ENCODE results near the gene BCAS3. TPM values are rescaled to one million over a fixed set of nuclear protein-coding genes. Genes with fewer than 3 reads are reported as not detected.

BCAS3 gene
- total and polyA plus RNA-seq, 5 experiments from 2014 or later, result 25.7 to 41.4 (median 32.8) TPM

DNA sequence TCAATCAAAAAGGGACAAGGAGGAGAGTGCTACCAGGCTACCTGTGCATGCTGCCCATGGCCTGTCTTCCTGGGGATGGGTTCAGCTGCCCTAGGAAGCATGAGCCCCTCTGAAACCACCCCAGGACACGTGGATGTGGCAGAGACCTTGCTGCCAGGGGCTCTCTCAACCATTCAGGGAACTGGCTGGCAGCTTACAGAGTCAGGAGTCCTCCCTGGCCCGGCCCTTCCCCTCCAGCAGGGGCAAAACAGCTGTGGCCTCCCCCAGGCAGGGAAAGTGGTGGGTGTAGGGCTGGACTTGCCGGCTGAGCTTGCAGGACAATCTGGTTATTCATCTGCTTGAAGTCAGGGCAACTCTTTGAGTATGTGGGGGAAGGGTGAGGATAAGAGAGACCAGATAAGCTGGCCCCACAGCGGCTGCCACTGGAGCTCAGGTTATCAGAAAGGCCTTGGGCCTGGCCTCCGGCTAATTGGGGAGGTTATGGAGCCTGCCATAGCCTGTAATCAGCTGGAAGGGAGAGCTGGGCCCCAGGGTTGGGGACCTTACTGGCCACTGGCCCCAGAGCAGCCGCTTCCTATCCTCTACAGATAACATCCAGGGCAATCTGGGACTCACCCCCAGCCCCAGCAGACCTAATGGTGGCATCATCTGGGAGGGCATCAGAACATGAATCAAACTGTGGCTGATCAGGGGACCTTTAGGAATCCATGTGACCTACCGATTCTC lies 716.4 kb downstream of the BCAS3 start:
- Mint-ChIP-seq H3K9me3 (no peaks in the 10 kb centered on the region), H3K4me1 (peaks cover 11 to 20% (median 18%) of the 10 kb centered on the region in 4 donors), H3K27me3 (peaks cover 10 to 37% (median 23%) of the 10 kb centered on the region in 5 donors), H3K36me3 (peaks cover 0 to 9% (median 5%) of the 10 kb centered on the region in 3 donors), H3K4me3 (no peak overlapping the region), H3K27ac (no peak overlapping the region)
- no peak for ATAC-seq
- no peak for DNase-seq
- POLR2A ChIA-PET, result no interaction called here

DNA sequence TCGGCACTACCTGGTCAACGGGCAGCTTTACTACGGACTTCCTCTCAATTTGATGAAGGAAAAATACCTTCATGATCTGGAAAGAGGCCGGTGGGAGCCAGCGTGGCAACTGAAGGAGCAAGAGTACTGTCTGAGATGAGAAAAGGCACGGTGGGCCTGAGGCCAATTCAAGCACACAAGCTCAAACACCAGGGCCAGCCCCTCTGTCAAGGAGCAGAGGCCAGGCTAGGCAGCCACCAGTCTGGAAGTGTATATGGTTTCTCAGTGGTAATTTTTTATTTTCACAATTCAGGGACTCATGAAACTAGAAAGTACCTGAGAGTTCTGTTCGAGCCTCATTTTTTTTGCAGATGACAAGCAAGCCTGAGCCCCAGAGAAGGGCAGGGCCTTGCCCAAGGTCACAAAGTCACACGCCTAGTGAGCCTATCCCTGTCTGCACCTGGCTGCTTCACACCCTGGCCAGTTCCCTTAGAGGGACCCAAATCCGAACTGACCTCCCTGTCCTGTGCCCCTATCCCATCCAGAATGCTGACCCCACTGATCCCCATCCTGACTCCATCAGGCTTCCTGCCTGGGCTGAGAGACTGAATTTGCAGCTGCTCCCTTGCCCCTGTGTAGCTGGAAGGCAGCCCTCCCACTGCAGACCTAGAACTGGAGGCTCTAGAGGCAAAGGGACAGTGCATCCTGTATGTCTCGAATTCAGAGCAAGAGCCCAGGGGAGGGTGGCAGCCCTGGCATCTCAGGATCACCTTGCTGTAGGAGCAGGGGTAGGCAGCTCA lies 717.2 kb downstream of the BCAS3 start:
- Mint-ChIP-seq H3K36me3 (peaks cover 0 to 9% (median 5%) of the 10 kb centered on the region in 3 donors), H3K27me3 (peaks cover 10 to 34% (median 21%) of the 10 kb centered on the region in 5 donors), H3K4me3 (peak overlapping the region in 3 of 10 donors; percentile 8 to 56 (median 22)), H3K4me1 (peaks cover 8 to 18% (median 15%) of the 10 kb centered on the region in 4 donors), H3K9me3 (no peaks in the 10 kb centered on the region), H3K27ac (peak overlapping the region in 2 of 10 donors; percentile 20 to 25)
- POLR2A ChIA-PET, result no interaction called here
- ATAC-seq, result no peak
- no peak for DNase-seq

DNA sequence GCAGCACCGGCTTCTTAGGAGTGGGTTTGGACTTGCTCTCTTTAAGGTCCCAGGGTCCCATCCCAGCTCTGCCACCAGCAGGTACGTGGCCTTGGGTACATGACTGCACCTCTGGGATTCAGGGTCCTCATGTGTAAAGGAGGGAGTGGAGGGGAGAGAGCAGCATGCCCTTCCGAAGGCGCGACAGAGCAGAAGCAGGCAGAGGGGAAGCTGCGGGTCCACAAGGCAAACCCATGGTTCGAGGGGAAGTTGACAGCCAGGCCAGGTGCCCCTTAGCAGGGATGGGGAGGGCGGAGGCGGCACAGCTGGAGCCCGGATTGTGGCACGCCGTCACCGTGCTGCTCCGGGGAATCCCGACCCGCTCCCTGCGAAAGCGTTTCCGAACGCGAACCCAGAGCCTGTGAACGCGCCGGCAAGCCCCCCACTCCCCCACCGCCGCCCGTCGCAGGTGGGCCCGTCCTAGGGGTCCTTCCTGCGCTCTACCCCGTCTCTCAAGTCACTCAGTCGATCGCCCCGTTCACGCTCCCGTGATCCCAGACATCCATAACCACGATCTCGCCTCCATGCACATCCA lies 717.8 kb downstream of the BCAS3 start:
- Mint-ChIP-seq H3K4me1 (peaks cover 8 to 18% (median 14%) of the 10 kb centered on the region in 4 donors), H3K4me3 (peak overlapping the region in 3 of 10 donors; percentile 22 to 53 (median 26)), H3K27ac (peak overlapping the region in 1 of 10 donors; percentile 25), H3K36me3 (peaks cover 0 to 9% (median 5%) of the 10 kb centered on the region in 3 donors), H3K9me3 (no peaks in the 10 kb centered on the region), H3K27me3 (peaks cover 10 to 31% (median 21%) of the 10 kb centered on the region in 5 donors)
- POLR2A ChIA-PET, result no interaction called here
- no peak for DNase-seq
- ATAC-seq, result no peak

DNA sequence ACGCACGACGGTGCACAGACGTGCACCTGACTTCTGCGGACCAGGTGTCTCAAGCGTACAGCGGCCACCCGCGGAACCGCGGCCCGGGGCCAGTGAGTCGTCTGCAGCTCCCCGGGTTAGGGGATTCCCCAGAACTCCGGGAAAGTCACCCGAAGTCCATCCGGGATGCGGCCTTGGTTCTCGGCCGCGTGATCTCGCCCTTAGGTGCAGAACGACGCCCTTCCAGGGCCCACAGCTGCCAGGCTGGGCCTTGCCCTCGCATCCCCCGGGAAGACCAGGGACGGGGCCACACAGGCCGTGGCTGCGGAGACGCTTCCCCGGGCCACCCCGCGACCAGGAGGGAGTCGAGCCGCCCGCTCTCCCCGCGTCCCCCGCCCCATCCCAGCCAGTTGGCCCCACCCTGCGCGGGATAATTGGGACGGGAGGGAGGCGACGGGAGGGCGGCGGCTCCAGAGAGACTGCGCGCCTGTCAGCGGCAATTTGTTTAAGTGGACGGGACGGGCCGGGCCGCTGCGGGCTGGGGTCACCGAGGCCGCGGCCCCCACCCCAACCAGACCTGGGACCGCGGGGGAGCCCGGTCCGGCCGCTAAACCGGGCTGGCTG lies 718.4 kb downstream of the BCAS3 start:
- DNase-seq, result no peak
- POLR2A ChIA-PET, result no interaction called here
- H3K4me3 Mint-ChIP-seq, result no peak overlapping the region
- peaks cover 0 to 9% (median 5%) of the 10 kb centered on the region in 3 donors for H3K36me3 Mint-ChIP-seq
- no peaks in the 10 kb centered on the region for H3K9me3 Mint-ChIP-seq
- no peak for ATAC-seq
- H3K27me3 Mint-ChIP-seq, result peaks cover 12 to 36% (median 25%) of the 10 kb centered on the region in 5 donors
- no peak overlapping the region for H3K27ac Mint-ChIP-seq
- H3K4me1 Mint-ChIP-seq, result peaks cover 10 to 24% (median 20%) of the 10 kb centered on the region in 4 donors

DNA sequence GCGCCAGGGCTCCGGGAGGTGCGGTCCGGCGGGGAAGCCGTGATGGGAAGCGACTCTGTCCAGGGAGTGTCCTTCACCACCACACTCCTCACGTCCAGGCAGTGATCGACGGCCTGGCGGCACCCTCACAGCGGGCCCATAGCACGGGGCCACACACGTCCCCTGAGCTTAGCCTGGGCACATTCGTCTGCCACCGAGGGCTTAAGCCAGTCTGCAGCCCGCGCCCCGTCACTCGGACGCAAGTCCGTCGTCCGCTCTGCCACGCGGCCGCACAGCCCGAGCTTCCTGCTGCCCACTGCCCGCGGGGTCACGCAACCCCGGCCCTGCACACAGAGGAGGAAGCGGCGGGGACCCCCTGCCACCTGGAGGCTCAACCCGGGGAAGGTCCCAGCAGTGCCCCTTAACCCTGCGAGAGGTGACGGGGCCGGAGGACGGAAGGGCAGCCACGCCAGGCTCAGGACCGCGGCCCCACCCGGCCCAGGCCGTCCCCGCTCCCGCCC lies 719.0 kb downstream of the BCAS3 start:
- Mint-ChIP-seq H3K27me3 (peaks cover 16 to 42% (median 29%) of the 10 kb centered on the region in 5 donors), H3K4me3 (no peak overlapping the region), H3K36me3 (peaks cover 0 to 9% (median 5%) of the 10 kb centered on the region in 3 donors), H3K4me1 (peaks cover 12 to 29% (median 25%) of the 10 kb centered on the region in 4 donors), H3K9me3 (peaks cover 0 to 2% (median 0%) of the 10 kb centered on the region in 9 donors), H3K27ac (no peak overlapping the region)
- ATAC-seq (no peak), DNase-seq (no peak)
- POLR2A ChIA-PET, result no interaction called here

DNA sequence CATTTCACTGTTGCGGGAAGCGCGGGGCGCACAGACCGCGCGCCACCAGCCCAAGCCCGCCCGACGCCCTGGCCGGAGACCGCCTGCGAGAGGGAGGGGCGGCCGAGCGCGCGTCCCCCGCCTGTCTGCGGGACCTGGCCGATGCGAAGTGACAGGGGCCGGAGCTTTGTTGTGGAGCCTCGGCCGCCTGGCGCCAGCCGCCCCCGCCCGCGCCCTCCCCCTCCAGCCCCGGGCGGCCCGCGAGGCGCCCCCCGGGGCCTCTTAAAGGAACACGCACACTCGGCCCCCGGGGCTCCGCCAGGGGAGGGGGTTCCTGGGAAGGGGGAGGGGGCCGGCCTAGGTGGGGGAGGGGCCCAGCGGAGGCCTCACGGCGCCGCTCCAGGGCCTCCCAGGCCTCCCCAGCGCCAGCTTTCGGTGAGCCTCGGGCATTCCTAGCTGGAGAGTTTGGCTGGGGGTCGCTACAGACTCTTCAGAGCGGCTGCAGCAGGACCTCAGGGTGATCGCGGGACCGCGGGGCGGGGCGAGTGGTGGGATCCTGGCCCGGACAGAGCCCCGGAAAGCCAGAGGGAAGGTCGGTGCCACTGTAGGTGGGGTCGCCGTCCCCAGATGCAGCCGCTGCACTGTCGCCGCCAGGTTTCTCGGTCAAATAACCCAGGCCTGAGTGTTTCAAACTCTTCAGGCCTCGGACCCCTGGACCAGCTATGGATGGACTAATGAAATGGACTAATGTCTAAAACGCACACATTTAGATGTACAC lies 719.6 kb downstream of the BCAS3 start:
- Mint-ChIP-seq H3K4me3 (peak overlapping the region in 3 of 10 donors; percentile 69 to 77 (median 75)), H3K4me1 (peaks cover 12 to 30% (median 27%) of the 10 kb centered on the region in 4 donors), H3K36me3 (peaks cover 0 to 8% (median 3%) of the 10 kb centered on the region in 3 donors), H3K27me3 (peaks cover 17 to 47% (median 31%) of the 10 kb centered on the region in 5 donors), H3K9me3 (peaks cover 0 to 2% (median 0%) of the 10 kb centered on the region in 9 donors), H3K27ac (no peak overlapping the region)
- DNase-seq, result no peak
- POLR2A ChIA-PET, result no interaction called here
- ATAC-seq, result no peak

DNA sequence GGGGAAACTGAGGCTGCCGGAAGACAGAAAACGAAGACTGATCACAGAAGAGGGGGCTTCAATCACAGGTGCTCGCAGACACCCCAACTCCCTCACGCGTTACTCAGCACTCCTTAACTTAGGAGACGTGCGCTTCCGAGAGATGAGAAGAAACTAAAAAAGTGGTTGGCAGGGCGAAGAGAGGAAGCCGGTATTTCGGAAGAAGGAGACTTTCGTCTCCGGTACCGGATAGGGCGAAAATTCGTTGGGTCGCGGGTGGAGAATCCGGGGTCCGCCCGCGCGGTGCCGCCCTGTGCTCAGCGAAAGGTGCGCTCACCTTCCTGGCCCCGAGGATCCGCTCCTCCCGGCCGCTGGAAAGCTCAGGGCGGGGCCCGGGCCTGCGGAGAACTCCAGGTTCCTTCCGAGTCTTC lies 721.1 kb downstream of the BCAS3 start:
- peak overlapping the region in 3 of 10 donors; percentile 45 to 66 (median 58) for H3K27ac Mint-ChIP-seq
- peak overlapping the region in 9 of 10 donors; percentile 63 to 87 (median 75) for H3K4me3 Mint-ChIP-seq
- DNase-seq (no peak), ATAC-seq (no peak)
- peaks cover 27 to 62% (median 45%) of the 10 kb centered on the region in 5 donors for H3K27me3 Mint-ChIP-seq
- POLR2A ChIA-PET, result no interaction called here
- peaks cover 0 to 2% (median 0%) of the 10 kb centered on the region in 9 donors for H3K9me3 Mint-ChIP-seq
- H3K4me1 Mint-ChIP-seq, result peaks cover 21 to 44% (median 41%) of the 10 kb centered on the region in 4 donors
- peaks cover 0 to 5% (median 0%) of the 10 kb centered on the region in 3 donors for H3K36me3 Mint-ChIP-seq

DNA sequence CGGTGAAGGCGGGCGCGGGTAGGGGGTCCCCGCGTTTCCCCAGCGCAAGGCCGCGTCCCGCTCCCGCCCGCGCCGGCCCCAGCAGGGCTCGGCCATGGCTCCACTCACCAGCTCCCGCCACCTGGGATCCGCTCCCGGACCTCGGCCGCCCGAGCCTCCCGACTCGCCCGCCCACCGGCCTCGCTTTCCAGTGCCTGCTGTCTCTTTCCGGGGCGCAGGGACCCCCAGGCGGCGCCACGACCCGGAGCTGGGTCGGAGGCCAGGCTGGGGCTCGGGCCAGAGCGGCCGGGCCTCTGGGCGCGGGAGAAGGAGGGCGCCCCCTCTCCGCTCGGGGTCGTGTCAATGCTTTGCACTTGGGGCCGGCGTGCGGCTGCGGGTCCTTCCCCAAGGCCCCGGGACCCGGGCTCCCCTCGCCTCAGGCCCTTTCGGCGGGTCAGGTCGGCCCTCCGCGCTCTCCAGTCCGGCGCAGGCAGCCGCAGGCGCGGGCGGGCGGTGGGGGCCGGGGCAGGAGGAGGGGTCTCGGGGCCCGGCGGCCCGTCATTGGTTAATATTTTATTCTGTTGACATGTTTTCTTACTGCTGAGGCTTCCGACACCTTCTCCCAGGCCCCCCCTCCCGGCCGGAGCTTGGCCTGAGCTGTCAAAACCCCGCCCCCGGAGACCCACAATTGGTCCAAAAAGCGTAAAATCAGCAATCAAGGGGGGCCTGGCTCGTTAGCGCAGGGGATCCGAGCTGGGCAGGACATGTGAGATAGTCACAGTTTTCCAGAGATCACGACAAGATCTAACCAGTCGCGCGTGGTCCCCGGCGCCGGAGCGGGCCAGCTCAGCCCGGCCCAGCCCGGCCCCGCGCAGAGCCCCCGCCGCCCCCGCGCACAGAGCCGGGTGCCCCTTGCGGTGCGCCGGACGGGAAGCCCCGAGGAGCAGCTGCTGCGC lies 721.7 kb downstream of the BCAS3 start, which contains the start of gene TBX2:
Gene TBX2, plus strand, starts transcription at position 713 of the 935 bp plus-strand sequence. CDS start 334 bp downstream, outside the sequence.
- Mint-ChIP-seq H3K36me3 (peaks cover 0 to 5% (median 0%) of the 10 kb centered on the region in 3 donors), H3K9me3 (peaks cover 0 to 2% (median 0%) of the 10 kb centered on the region in 9 donors), H3K4me1 (peaks cover 23 to 49% (median 48%) of the 10 kb centered on the region in 4 donors), H3K27ac (peak within 1 kb of the TSS in 3 of 10 donors; percentile 46 to 66 (median 58)), H3K4me3 (peak within 1 kb of the TSS; percentile 43 to 87 (median 76)), H3K27me3 (peaks cover 32 to 68% (median 49%) of the 10 kb centered on the region in 5 donors)
- ATAC-seq (no peak), DNase-seq (no peak)
- POLR2A ChIA-PET, result no interaction called here

DNA sequence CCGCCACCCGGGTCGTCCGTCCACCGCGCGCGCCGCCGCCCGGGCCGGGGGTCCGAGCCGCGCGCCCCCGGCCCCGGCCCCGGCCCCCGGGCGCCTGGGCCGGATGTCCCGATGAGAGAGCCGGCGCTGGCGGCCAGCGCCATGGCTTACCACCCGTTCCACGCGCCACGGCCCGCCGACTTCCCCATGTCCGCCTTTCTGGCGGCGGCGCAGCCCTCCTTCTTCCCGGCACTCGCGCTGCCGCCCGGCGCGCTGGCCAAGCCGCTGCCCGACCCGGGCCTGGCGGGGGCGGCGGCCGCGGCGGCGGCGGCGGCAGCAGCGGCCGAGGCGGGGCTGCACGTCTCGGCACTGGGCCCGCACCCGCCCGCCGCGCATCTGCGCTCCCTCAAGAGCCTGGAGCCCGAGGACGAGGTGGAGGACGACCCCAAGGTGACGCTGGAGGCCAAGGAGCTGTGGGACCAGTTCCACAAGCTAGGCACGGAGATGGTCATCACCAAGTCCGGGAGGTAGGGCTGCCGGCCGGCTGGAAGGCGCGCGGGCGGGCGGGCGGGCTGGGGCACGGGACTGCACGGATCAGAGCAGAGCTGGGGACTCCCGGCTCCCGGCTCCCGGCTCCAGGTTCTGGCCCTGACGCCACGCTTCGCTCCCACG lies 722.5 kb downstream of the BCAS3 start:
- Mint-ChIP-seq H3K4me1 (peaks cover 23 to 50% (median 49%) of the 10 kb centered on the region in 4 donors), H3K4me3 (peak overlapping the region in 8 of 10 donors; percentile 43 to 83 (median 61))
- POLR2A ChIA-PET, result no interaction called here

DNA sequence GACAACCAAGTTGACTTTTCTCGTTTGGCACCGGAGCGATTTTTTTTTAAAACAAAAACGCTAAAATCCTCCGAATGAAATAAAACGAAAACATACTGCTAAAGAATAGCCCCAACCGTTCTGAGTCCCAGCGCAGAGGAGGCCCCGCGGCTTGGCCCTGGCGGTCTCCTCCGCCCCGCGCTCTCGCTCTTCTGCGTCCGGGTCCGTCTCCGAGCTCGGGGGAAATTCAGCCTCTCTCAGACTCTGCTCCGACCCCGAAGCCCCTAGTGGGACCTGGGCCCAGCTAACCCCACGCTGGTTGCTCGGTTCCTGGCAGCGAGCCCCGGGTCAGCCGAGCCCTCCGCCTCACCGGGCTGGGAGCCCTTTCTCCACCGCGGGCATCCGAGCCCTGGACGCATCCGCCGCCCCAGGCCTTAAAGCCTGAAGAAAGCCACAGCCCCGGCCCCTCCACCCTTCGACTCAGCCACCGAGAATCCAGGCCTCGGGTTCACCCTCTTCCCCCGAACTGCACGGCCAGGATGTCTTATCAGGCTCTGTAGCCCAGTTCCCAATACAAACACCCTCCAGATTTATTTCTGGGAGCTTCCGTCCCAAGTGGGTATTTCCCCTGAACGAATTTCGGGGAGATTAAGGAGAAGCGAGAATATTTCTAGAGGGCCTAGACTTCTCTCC lies 723.2 kb downstream of the BCAS3 start:
- POLR2A ChIA-PET, result no interaction called here
- no peak for DNase-seq
- peaks cover 0 to 5% (median 0%) of the 10 kb centered on the region in 3 donors for H3K36me3 Mint-ChIP-seq

More for the DNA sequence above, 722.5 kb downstream of the BCAS3 start:
- ATAC-seq, result no peak
- peaks cover 0 to 2% (median 0%) of the 10 kb centered on the region in 9 donors for H3K9me3 Mint-ChIP-seq
- H3K27ac Mint-ChIP-seq, result no peak overlapping the region
- peaks cover 0 to 5% (median 0%) of the 10 kb centered on the region in 3 donors for H3K36me3 Mint-ChIP-seq
- DNase-seq, result no peak
- peaks cover 32 to 64% (median 47%) of the 10 kb centered on the region in 5 donors for H3K27me3 Mint-ChIP-seq

More for the DNA sequence above, 723.2 kb downstream of the BCAS3 start:
- peaks cover 21 to 50% (median 48%) of the 10 kb centered on the region in 4 donors for H3K4me1 Mint-ChIP-seq
- no peak for ATAC-seq
- peaks cover 29 to 59% (median 42%) of the 10 kb centered on the region in 5 donors for H3K27me3 Mint-ChIP-seq
- peak overlapping the region in 1 of 10 donors; percentile 46 for H3K27ac Mint-ChIP-seq
- H3K9me3 Mint-ChIP-seq, result peaks cover 0 to 2% (median 0%) of the 10 kb centered on the region in 9 donors
- H3K4me3 Mint-ChIP-seq, result peak overlapping the region; percentile 20 to 83 (median 63)

Data from naive thymus-derived CD8-positive, alpha-beta T cell (primary cell).